ENCODE data around the gene LAMTOR2.
"Not testable (repeated sequence)": the region's sequence is repeated elsewhere in the genome, so short reads cannot be mapped to it uniquely, and the experiment has no call there.

Gene LAMTOR2

DNA sequence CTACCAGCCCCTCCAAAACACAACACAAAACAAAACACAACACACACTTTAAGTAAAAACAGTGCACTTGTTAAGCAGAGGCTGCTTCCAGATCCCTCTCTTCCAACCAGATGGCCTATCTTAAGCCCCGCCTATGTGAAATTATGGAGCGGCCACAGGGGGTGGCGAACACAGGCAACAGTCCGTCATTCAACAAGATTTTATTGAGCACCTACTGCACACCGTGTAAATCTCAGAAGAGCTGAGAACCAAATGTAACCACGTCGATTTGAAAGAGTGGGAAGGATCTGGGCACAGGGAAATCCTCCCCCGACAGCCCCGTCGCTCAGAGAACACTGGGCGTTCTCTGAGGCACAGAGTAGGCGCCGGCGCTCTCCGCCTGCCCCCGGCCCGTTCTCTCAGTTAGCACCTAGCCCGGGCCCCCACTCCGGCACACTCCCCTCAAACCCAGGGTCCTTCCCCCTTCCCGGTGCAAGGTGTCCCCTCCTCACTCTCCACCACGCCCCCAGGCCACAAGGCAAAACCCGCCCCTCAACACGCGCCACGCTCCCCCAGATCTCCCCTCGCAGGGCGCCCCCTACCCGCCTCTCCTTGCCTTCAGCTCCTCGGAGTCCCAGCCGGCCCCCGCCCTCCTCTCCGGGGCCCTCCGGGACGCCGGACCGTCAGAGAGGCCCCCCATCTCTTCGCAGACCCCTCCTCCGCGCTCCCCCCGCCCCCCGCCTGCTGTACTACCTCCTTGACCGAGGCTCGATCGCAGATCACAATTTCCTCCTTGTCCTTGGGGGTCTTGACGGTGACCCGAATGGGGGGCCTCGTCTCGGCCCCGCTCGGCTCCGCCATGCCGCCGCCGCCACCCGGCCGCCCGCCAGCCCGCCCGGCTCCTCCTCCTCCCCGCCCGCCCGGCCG is 1.5 kb upstream of the LAMTOR2 start:
- peak; percentile 56 for DNase-seq (ENCODE audit: low spot score)

DNA sequence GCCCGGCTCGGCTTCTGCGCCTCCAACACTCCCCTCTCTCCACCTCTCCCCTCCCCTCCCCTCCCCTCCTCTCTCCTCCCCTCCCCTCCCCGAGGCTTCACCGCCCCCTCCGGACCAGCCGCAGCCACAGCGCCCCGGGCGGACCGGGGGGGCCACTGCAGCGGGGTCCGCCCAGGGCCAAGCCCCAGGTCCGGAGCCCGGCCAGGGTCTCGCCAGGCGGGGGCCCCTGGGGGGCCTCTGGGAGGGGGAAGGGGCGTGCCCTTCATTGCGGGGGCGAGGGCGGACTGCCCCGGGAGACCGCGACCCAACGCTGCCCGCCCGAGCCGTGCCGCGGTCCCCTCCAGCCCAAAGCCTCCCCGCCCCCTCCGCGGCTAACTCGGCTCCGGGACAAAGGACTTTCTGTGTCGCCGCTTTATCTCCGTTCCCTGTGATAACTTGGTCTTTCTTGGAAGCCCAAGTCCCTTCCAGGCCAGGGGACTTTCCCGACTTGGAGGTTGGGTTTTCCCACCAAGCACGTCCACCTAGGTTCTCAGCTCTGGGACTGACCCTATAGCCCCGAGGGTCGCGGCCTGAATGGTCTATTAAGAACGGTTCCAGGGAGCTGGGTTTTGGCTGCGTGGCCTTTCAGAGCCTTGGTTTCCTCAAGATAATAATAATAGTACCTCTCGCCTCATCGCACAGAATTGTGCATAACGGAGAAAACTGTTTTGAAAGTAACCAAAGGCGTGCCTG is 648 bp upstream of the LAMTOR2 start, which contains the start of gene UBQLN4:
Gene UBQLN4, minus strand, starts transcription at position 31 of the 732 bp plus-strand sequence. CDS start 97 bp downstream, outside the sequence.
- peak; percentile 85 for DNase-seq (ENCODE audit: low spot score)

GRCh38 chr1:156055281-156056048 is 883 bp downstream of the LAMTOR2 start:
- DNase-seq (ENCODE audit: low spot score), result no peak

- DNase-seq (ENCODE audit: low spot score), result no peak
Observed at GRCh38 chr1:156056326-156056849, 1.8 kb downstream of the LAMTOR2 start.

GRCh38 chr1:156060937-156061636 is 6.5 kb downstream of the LAMTOR2 start, which contains the start of gene RAB25:
RAB25 (plus strand) TSS chr1:156061160; CDS start chr1:156061401, 241 bp downstream.
- peak; percentile 88 for DNase-seq (ENCODE audit: low spot score)

GRCh38 chr1:156062189-156062588 is 7.6 kb downstream of the LAMTOR2 start:
- peak; percentile 33 for DNase-seq (ENCODE audit: low spot score)

- DNase-seq (ENCODE audit: low spot score), result no peak
Observed at GRCh38 chr1:156063997-156064285, 9.4 kb downstream of the LAMTOR2 start.

DNA sequence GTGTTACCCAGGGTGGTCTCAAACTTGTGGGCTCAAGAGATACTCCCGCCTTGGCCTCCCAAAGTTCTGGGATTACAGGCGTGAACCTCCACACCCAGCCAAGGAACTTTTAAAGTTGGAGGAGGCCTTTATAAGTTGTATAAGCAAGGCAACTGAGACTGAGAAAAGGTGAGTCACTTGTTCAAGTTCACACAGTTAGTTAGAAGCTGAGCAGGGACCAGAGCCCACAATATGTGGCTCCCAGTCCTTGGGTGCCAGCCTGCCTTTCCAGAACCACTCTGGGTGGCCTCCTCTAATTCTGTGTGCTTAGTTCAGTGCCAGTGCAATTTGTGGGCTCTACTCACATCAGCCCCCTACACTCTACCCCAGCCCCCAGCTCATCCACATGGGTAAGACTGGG is 10.0 kb downstream of the LAMTOR2 start:
- DNase-seq (ENCODE audit: low spot score), result no peak

DNA sequence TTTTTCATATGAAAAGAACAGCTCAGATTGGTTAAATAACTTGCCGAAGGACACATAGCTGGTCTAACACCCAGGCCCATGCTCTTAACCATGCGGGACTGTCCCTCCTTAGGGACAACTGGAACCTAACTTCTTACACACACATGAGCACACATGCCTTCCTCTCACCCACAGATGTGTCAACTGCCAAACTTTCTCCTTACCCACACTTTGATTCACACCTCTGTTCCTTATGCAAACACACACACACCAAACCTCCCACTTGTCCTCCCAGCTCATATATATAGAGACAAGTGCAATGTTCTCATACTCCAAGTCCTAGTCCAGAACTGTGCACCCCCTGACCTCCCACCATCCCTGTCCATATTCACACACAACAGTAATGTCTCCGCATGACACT is 10.6 kb downstream of the LAMTOR2 start:
- DNase-seq (ENCODE audit: low spot score), result no peak

- DNase-seq (ENCODE audit: low spot score), result no peak
Observed at GRCh38 chr1:156065871-156066270, 11.3 kb downstream of the LAMTOR2 start.

- DNase-seq (ENCODE audit: low spot score), result no peak
Observed at GRCh38 chr1:156067262-156067661, 12.7 kb downstream of the LAMTOR2 start.

DNA sequence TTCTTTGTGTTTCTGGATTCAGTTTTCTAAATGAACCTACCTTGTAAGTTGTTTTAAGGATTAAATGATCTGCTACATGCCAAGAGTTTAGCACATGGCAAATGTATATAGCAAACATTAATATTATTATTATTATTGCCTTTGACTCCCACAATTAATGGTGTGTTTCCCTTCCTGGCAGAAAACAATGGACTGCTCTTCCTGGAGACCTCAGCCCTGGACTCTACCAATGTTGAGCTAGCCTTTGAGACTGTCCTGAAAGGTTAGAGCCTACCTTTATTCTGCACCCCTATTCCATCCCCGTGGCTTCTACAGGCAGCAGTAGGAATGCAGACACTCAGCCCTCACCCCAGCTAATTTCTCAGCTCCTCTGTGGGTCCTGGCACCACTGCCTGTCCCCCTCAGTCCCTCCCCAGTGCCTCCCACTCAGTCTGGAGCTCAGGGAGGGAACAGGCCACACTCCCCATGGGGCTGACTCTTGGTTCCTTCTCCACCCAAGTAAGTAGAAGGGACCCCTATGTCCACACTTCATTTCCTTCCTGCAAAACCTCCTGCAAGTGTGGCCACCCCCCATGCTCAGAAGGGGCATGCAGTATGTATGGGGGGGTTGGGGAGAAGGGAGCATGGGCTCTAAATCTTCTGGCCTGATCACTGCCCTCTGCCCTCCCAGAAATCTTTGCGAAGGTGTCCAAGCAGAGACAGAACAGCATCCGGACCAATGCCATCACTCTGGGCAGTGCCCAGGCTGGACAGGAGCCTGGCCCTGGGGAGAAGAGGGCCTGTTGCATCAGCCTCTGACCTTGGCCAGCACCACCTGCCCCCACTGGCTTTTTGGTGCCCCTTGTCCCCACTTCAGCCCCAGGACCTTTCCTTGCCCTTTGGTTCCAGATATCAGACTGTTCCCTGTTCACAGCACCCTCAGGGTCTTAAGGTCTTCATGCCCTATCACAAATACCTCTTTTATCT is 15.2 kb downstream of the LAMTOR2 start:
- no peak for DNase-seq (ENCODE audit: low spot score)

GRCh38 chr1:156070548-156070947 is 16.0 kb downstream of the LAMTOR2 start:
- no peak for DNase-seq (ENCODE audit: low spot score)

DNA sequence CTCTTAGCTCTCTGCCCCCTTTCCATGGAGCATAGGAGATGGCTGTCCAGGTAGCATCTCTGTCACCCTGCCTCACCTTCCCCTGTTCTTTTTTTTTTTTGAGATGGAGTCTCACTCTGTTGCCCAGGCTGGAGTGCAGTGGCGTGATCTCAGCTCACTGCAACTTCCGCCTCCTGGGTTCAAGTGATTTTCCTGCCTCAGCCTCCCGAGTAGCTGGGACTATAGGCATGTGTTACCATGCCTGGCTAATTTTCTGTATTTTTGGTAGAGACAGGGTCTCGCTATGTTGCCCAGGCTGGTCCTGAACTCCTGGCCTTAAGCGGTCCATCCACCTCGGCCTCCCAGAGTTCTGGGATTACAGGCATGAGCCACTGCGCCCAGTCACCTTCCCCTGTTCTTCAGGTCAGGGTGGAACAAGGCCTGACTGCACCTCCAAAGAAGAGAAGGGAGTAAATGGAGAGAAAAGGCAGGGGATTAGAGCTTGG is 16.8 kb downstream of the LAMTOR2 start:
- DNase-seq (ENCODE audit: low spot score), result not testable (repeated sequence)

GRCh38 chr1:156072251-156072650 is 17.7 kb downstream of the LAMTOR2 start:
- no peak for DNase-seq (ENCODE audit: low spot score)

GRCh38 chr1:156073110-156073687 is 18.6 kb downstream of the LAMTOR2 start:
- DNase-seq (ENCODE audit: low spot score), result no peak

GRCh38 chr1:156073740-156074139 is 19.2 kb downstream of the LAMTOR2 start:
- DNase-seq (ENCODE audit: low spot score), result no peak

DNA sequence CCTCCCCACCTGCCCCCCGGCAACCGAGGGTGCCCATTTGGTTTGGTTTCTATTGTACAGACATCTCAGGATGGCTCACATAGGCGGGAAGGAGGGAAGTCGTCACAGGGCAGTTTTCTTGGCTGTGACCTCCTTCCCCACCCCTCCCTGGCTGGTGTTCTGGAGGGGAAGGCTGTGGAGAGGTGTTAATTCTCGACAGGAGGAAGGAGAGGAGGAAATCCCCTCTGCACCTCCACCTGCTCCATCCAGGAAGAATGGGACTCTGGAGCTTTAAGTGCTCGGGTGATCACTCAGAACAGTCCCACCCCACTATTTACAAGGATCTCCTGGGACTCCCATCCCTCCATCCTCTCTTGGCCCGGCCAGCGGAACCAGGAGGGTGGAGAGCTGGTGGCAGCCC is 20.1 kb downstream of the LAMTOR2 start:
- DNase-seq (ENCODE audit: low spot score), result no peak

GRCh38 chr1:156075162-156075561 is 20.6 kb downstream of the LAMTOR2 start:
- DNase-seq (ENCODE audit: low spot score), result no peak

DNA sequence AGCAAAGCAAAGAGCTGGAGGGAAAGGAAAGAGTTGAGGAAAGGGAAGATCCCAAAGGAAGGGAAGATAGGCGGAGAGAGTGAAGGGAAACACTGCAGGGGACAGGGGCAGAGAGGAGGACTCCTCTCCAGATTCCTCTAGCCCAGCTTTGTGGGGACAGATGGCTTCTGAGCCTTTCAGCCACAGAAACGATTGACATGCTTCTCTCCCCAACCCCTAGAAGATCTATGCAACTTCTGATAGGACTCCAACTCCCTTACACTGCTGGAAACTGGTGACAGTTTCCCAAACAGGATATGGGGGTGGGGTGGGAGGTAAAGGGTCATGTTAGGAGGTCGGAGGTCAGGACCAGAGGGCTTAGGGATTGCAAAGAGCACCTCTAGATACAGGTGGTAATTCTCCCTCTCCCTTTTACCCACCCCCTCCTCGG is 21.2 kb downstream of the LAMTOR2 start:
- DNase-seq (ENCODE audit: low spot score), result no peak

Measured in LoVo (cell line).